ENCODE data around the gene ISM2. TPM values are rescaled to one million over a fixed set of nuclear protein-coding genes. Genes with fewer than 3 reads are reported as not detected.

ISM2 gene
- total and polyA plus RNA-seq, 9 of the 15 experiments (the other 6 are each of a cell fraction or from before 2014, with no cell fraction given): 0.08 to 0.11 TPM; not detected in 7

- peak; percentile 57; the same call in 1 of the 2 replicates for TF ChIP-seq PHF8 (IDR thresholded peaks at IDR 0.05; ENCODE audit: borderline replicate concordance, low read length)
- TF ChIP-seq TRIM28 (IDR thresholded peaks at IDR 0.05): no peak
- TF ChIP-seq ZNF121 (CRISPR knock-in tag; conservative IDR thresholded peaks at IDR 0.05): no peak
- no peak for TF ChIP-seq MTA1 (IDR thresholded peaks at IDR 0.05; ENCODE audit: borderline replicate concordance)
- TF ChIP-seq LEF1 (IDR thresholded peaks at IDR 0.05): no peak
- TF ChIP-seq SMAD3 (CRISPR knock-in tag; conservative IDR thresholded peaks at IDR 0.05): no peak
- TF ChIP-seq FOSL1 (tag; conservative IDR thresholded peaks at IDR 0.05): no peak
- no peak for TF ChIP-seq ZNF518B (CRISPR knock-in tag; IDR thresholded peaks at IDR 0.05)
- TF ChIP-seq BCOR (IDR thresholded peaks at IDR 0.05): no peak
- no peak for TF ChIP-seq MCM7 (IDR thresholded peaks at IDR 0.05)
- TF ChIP-seq CAMTA2 (CRISPR knock-in tag; conservative IDR thresholded peaks at IDR 0.05): no peak
- peak; percentile 91 for TF ChIP-seq CREB1 (IDR thresholded peaks at IDR 0.05)
- peak; percentile 83 for TF ChIP-seq CREB1 (CRISPR knock-in tag; IDR thresholded peaks at IDR 0.05)
- TF ChIP-seq ZBTB26 (CRISPR knock-in tag; IDR thresholded peaks at IDR 0.05): no peak
- peak; percentile 62 for TF ChIP-seq POLR2B (IDR thresholded peaks at IDR 0.05; ENCODE audit: low read depth, partially characterized antibody)
- 0 out of 2 replicates have a peak, but pooled peaks have one; percentile 9 for TF ChIP-seq ZNF583 (CRISPR knock-in tag; IDR thresholded peaks at IDR 0.05)
- TF ChIP-seq ZNF197 (CRISPR knock-in tag; IDR thresholded peaks at IDR 0.05; ENCODE audit: low read depth): no peak
- TF ChIP-seq ZNF766 (CRISPR knock-in tag; conservative IDR thresholded peaks at IDR 0.05): peak; percentile 93
- TF ChIP-seq HLTF (IDR thresholded peaks at IDR 0.05): no peak
- no peak for TF ChIP-seq E2F3 (CRISPR knock-in tag; IDR thresholded peaks at IDR 0.05)
- TF ChIP-seq HNRNPL (IDR thresholded peaks at IDR 0.05; ENCODE audit: low read depth, low read length): no peak
- TF ChIP-seq NCOA4 (IDR thresholded peaks at IDR 0.05; ENCODE audit: partially characterized antibody): no peak
- TF ChIP-seq EP300 (IDR thresholded peaks at IDR 0.05; ENCODE audit: low read length): no peak
- no peak for TF ChIP-seq STAT6 (CRISPR knock-in tag; IDR thresholded peaks at IDR 0.05)
- no peak for TF ChIP-seq PML (IDR thresholded peaks at IDR 0.05; ENCODE audit: low read length)
These were observed 40.9 kb downstream of the ISM2 start, which contains the start of the genes AHSA1 and VIPAS39 (continued) for GRCh38 chr14:77457522-77458248.
